HFFc6 (cell line): ENCODE measurements around the gene ZNF385D. TPM values are rescaled to one million over a fixed set of nuclear protein-coding genes. Genes with fewer than 3 reads are reported as not detected.

Source experiments
- DNase-seq: peaks from one replicate; pipeline ENCODE4 v3.0.0-alpha.2; 2018
- H3K27ac Mint-ChIP-seq: 2 replicates; pipeline ENCODE4 v1.8.0; 2020; ENCODE audit warnings: mild to moderate bottlenecking, mixed read lengths
- H3K27me3 Mint-ChIP-seq: 2 replicates; pipeline ENCODE4 v1.8.0; 2021; ENCODE audit warnings: mild to moderate bottlenecking, moderate library complexity, mixed read lengths; ENCODE audit not compliant: insufficient read depth
- H3K36me3 Mint-ChIP-seq: 2 replicates; pipeline ENCODE4 v1.8.0; 2021; ENCODE audit warnings: low read depth, mixed read lengths
- H3K4me1 Mint-ChIP-seq: 2 replicates; pipeline ENCODE4 v1.8.0; 2020; ENCODE audit warnings: low read depth, mixed read lengths
- H3K4me3 Mint-ChIP-seq: 2 replicates; pipeline ENCODE4 v1.8.0; 2020; ENCODE audit warnings: mild to moderate bottlenecking, moderate library complexity, mixed read lengths
- H3K9me3 Mint-ChIP-seq: 2 replicates; pipeline ENCODE4 v1.8.0; 2020; ENCODE audit warnings: mild to moderate bottlenecking, mixed read lengths
- total RNA-seq, 6 experiments: library from RNA; stranded (reverse); fragmentation: NEBNext Ultra II Directional; extraction: Animal tissue kit (Norgen Biotek cat#: 25700); gene quantifications; 2 replicates in 1 of 6; 3 replicates in 5 of 6; pipeline ENCODE4 v1.2.3, GENCODE V29; 2021
- TF ChIP-seq, protein P1 (sequence below): fragments of 200-600 bp; sonication (generic); IDR thresholded peaks from 2 replicates; pipeline ENCODE4 v1.5.0; 2021; ENCODE audit warnings: antibody characterized with exemption, mild to moderate bottlenecking

ZNF385D gene
- total RNA-seq, 6 experiments from 2014 or later = 3.0 to 4.8 (median 4.1) TPM

DNA sequence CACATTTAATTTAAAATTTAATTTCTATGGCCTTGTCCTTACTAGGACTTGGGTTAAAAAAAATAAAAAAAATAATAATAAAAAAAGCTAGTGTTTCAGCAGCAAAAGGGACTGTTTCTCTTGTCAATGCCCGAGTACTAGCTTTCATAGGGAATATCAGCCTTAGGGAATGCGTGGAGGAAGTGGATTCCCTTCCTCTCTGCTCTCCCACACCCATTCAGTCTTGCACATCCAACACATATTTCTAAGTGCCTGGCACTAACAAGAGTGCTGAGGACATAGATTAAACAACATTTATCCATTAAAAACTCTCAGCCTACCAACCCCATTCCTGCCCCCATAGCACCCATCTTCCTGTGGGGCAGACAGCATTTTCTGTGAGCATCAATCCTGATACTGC, 6.2 kb downstream of the ZNF385D start:
- Mint-ChIP-seq H3K27ac (peak overlapping the region; percentile 1; the same call in 1 of the 2 replicates), H3K36me3 (no peaks in the 10 kb centered on the region), H3K4me3 (peak overlapping the region; percentile 22; the same call in 1 of the 2 replicates), H3K4me1 (peaks cover 50% of the 10 kb centered on the region), H3K9me3 (no peaks in the 10 kb centered on the region; the same call in 1 of the 2 replicates), H3K27me3 (peaks cover 3% of the 10 kb centered on the region; the same call in 1 of the 2 replicates)
- TF ChIP-seq, protein P1, sequence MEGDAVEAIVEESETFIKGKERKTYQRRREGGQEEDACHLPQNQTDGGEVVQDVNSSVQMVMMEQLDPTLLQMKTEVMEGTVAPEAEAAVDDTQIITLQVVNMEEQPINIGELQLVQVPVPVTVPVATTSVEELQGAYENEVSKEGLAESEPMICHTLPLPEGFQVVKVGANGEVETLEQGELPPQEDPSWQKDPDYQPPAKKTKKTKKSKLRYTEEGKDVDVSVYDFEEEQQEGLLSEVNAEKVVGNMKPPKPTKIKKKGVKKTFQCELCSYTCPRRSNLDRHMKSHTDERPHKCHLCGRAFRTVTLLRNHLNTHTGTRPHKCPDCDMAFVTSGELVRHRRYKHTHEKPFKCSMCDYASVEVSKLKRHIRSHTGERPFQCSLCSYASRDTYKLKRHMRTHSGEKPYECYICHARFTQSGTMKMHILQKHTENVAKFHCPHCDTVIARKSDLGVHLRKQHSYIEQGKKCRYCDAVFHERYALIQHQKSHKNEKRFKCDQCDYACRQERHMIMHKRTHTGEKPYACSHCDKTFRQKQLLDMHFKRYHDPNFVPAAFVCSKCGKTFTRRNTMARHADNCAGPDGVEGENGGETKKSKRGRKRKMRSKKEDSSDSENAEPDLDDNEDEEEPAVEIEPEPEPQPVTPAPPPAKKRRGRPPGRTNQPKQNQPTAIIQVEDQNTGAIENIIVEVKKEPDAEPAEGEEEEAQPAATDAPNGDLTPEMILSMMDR = no peak
- no peak for DNase-seq

DNA sequence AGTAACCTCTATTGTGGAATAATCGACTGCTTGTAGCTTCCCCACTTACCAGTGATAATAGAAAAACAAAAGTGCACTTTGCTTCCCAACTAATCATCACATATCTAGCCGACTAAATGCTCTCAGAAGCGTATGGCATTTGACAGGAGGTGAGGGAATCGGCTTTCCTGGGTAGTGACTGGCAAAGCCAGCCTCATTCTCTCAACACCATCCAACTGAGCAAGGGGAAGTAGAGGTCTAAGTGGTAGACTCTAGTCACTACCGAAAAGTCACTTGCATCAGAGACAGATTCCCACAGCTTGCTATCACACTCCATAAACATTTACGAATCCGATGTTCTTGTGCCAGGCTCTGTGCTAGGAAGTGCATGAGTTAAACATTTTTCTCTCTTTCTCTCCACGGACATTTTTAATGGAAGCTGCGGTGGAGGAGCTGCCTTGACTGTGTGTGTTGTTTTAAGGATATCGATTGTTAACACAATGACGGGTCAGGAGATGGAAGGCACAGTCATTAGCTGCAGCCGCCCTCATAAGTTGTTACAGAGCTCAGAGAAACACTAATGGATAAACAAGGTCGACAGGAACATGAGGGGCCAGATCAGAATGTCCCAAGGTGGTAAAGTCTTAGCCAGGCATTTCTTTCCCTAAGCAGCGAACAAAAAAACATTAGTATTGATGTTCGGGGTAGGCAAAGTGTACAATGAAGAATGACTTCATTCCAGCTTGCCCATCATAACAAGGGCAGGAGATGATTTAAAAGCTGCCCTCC, 11.9 kb downstream of the ZNF385D start:
- no peak overlapping the region for H3K27ac Mint-ChIP-seq
- no peaks in the 10 kb centered on the region for H3K36me3 Mint-ChIP-seq
- no peak overlapping the region for H3K4me3 Mint-ChIP-seq
- peaks cover 12% of the 10 kb centered on the region for H3K4me1 Mint-ChIP-seq
- H3K27me3 Mint-ChIP-seq = no peaks in the 10 kb centered on the region; the same call in none of the 2 replicates
- no peak for DNase-seq
- no peaks in the 10 kb centered on the region; the same call in 1 of the 2 replicates for H3K9me3 Mint-ChIP-seq
- TF ChIP-seq, protein P1 = no peak

DNA sequence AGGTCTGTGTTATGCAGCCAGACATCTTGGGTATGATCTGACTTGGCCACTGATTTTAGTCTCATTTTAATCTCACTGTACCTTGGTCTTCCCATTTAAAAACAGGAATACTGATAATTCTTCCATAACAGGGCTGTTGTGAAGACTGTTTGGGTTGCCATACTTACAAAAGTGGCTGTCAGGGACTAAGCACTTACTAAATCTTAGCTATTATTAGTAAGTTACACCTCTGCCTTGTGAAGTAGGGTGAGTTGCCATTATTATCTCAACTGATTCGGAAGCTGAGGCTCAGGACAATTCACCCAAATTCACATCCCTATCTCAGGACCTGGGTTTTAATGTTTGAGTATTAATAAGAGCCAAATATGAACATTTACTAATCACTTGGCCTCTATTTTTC, 12.7 kb downstream of the ZNF385D start:
- H3K27me3 Mint-ChIP-seq = no peaks in the 10 kb centered on the region; the same call in none of the 2 replicates
- peaks cover 13% of the 10 kb centered on the region for H3K4me1 Mint-ChIP-seq
- no peak overlapping the region for H3K4me3 Mint-ChIP-seq
- TF ChIP-seq, protein P1 = no peak
- H3K36me3 Mint-ChIP-seq = no peaks in the 10 kb centered on the region
- H3K9me3 Mint-ChIP-seq = no peaks in the 10 kb centered on the region; the same call in 1 of the 2 replicates
- no peak for DNase-seq
- no peak overlapping the region for H3K27ac Mint-ChIP-seq

DNA sequence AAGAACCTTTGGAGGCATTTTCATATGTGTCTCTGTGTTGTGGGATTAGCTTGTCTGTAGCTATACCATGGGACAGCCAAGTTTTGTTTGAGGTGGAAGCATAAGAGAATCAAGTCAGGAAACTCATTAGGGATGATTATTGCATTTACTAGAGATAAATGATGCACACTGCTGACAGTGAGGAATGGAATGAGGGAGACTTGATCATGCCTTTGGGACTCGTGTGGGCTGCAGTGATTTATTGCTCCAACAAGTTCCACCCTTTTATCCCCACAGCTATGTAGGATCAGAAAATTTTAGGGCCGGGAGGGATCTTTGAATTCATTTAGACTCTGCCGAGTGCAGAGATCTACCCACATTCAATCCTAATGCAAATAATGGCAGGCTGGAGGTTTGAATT, 16.3 kb downstream of the ZNF385D start:
- no peaks in the 10 kb centered on the region for H3K9me3 Mint-ChIP-seq
- H3K36me3 Mint-ChIP-seq = no peaks in the 10 kb centered on the region
- TF ChIP-seq, protein P1 = no peak
- peaks cover 3% of the 10 kb centered on the region for H3K27me3 Mint-ChIP-seq
- H3K27ac Mint-ChIP-seq = no peak overlapping the region
- H3K4me1 Mint-ChIP-seq = peaks cover 24% of the 10 kb centered on the region
- peak; percentile 29 for DNase-seq
- no peak overlapping the region for H3K4me3 Mint-ChIP-seq

DNA sequence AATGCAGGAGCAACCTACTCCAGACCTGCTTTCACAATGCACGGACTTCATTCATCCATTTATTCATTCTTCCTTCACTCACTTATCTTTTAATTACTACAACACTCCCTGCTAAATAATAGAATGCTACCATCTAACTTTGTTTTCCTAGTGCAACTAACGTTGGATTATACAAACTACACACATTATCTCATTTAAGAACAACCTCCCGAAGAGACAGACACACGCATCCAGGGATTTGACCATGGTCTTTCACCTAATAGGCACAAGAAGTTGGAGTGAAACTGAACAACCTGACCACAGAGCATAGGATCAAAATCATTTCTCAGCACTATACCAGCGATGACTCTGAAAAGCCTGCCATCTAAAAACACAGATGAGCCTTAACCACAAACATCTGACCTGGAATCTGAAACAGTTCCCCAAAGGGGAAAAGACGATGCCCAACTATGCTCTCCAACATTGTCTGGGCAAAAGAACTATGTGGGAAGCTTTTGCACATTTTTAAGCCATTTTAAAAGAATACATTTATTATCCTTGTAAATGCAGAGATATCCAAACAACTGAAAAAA, 21.0 kb downstream of the ZNF385D start:
- Mint-ChIP-seq H3K36me3 (peaks cover 4% of the 10 kb centered on the region; the same call in 1 of the 2 replicates), H3K4me3 (peak overlapping the region; percentile 45), H3K9me3 (peaks cover 7% of the 10 kb centered on the region; the same call in 1 of the 2 replicates), H3K27me3 (peaks cover 6% of the 10 kb centered on the region), H3K4me1 (peaks cover 29% of the 10 kb centered on the region), H3K27ac (peak overlapping the region; percentile 79)
- DNase-seq = peak; percentile 65
- TF ChIP-seq, protein P1 = no peak
